K562 (cell line): ENCODE results near the gene KCNK4. TPM values are rescaled to one million over a fixed set of nuclear protein-coding genes. Genes with fewer than 3 reads are reported as not detected.

ENCODE experiments used
- ATF7 ChIP-seq: fragments of 450-650 bp; IDR thresholded peaks from 2 replicates; pipeline ENCODE4 v1.7.1; 2014; ENCODE audit warnings: mild to moderate bottlenecking, moderate library complexity
- CBFB ChIP-seq: sonication (generic); formaldehyde crosslinking; IDR thresholded peaks from 2 replicates; pipeline ENCODE4 v1.4.0; 2020; ENCODE audit warnings: mild to moderate bottlenecking, missing genetic modification reagents
- FOXM1 ChIP-seq, 2 experiments: fragments of 450-650 bp in 1 of 2; sonication (generic) in 1 of 2; formaldehyde crosslinking in 1 of 2; IDR thresholded peaks; 2 replicates each; pipeline versions ENCODE4 v1.6.1 to v1.9.0; 2017 to 2022; ENCODE audit warnings: low read depth in 2 of 2, mild to moderate bottlenecking in 2 of 2, missing genetic modification reagents in 1 of 2, moderate library complexity in 1 of 2
- HNRNPL ChIP-seq: fragments of 200-400 bp; formaldehyde crosslinking; IDR thresholded peaks from 2 replicates; pipeline ENCODE4 v1.6.1; 2017; ENCODE audit warnings: low read depth, mild to moderate bottlenecking, low read length
- KAT2B ChIP-seq: IDR thresholded peaks from one replicate; pipeline ENCODE4 v1.6.1; 2012; ENCODE audit warnings: low read depth, mild to moderate bottlenecking, control low read depth, inconsistent platforms, low read length, moderate library complexity
- NCOA6 ChIP-seq: fragments of 450-650 bp; IDR thresholded peaks from 2 replicates; pipeline ENCODE4 v1.6.1; 2017; ENCODE audit warnings: mild to moderate bottlenecking
- POLR2AphosphoS2 ChIP-seq: IDR thresholded peaks from 2 replicates; pipeline ENCODE4 v1.6.1; 2012; ENCODE audit warnings: low read length, improper control_type of control experiment
- POLR2G ChIP-seq: fragments of 200-400 bp; formaldehyde crosslinking; IDR thresholded peaks from 2 replicates; pipeline ENCODE4 v1.6.1; 2017; ENCODE audit warnings: low read depth, mild to moderate bottlenecking, antibody characterized with exemption, low read length, moderate library complexity
- PURB ChIP-seq: sonication (generic); formaldehyde crosslinking; IDR thresholded peaks from 2 replicates; pipeline ENCODE4 v1.9.0; 2021; ENCODE audit warnings: low read depth, mild to moderate bottlenecking, missing genetic modification reagents
- RAD51 ChIP-seq: fragments of 450-650 bp; IDR thresholded peaks from 2 replicates; pipeline ENCODE4 v1.7.1; 2016; ENCODE audit warnings: low read depth, mild to moderate bottlenecking, borderline replicate concordance
- TEAD4 ChIP-seq, 2 experiments: sonication (generic) in 1 of 2; formaldehyde crosslinking in 1 of 2; IDR thresholded peaks; 2 replicates each; pipeline versions ENCODE4 v1.6.1 to v1.8.0; 2012 to 2022; ENCODE audit warnings: borderline replicate concordance in 1 of 2, inconsistent platforms in 1 of 2, low read length in 1 of 2, mild to moderate bottlenecking in 1 of 2, missing genetic modification reagents in 1 of 2
- ZKSCAN1 ChIP-seq: fragments of 150-350 bp; IDR thresholded peaks from 2 replicates; pipeline ENCODE4 v1.6.1; 2016; ENCODE audit warnings: low read depth, low read length
- ZNF586 ChIP-seq: fragments of 450-650 bp; formaldehyde crosslinking; conservative IDR thresholded peaks from 2 replicates; pipeline ENCODE4 v1.4.0; 2020; ENCODE audit warnings: mild to moderate bottlenecking, moderate library complexity
- polyA plus RNA-seq, 8 experiments: library from polyadenylated mRNA; depleted of rRNA in 4 of 8; stranded (reverse) in 5 of 8; unstranded in 3 of 8; fragments of >200 nt; fragmentation: Nextera tagmentation in 2 of 8; fragmentation: Illumina TruSeq in 1 of 8; extraction: Ambion mirVana in 2 of 8; extraction: Trizol in 1 of 8; gene quantifications; 2 replicates each; pipeline versions ENCODE4 v1.2.1 to v1.2.3, GENCODE V29; 2011 to 2014; ENCODE audit warnings: inconsistent platforms in 1 of 8, missing spikeins in 1 of 8
- total RNA-seq, 7 experiments: library from RNA; depleted of rRNA in 6 of 7; stranded (reverse); fragments of >200 nt in 6 of 7; fragmentation: Illumina TruSeq in 2 of 7; extraction: Trizol in 2 of 7; gene quantifications; 2 replicates each; pipeline versions ENCODE4 v1.2.1 to v1.2.3, GENCODE V29; 2011 to 2021; ENCODE audit warnings: low replicate concordance in 1 of 7
- TF ChIP-seq, protein P1 (sequence below): sonication (generic); formaldehyde crosslinking; IDR thresholded peaks from 2 replicates; pipeline ENCODE4 v1.8.1; 2023; ENCODE audit warnings: mild to moderate bottlenecking, missing genetic modification reagents
- TF ChIP-seq, protein P2 (sequence below): sonication (generic); formaldehyde crosslinking; IDR thresholded peaks from 2 replicates; pipeline ENCODE4 v1.9.0; 2022; ENCODE audit warnings: mild to moderate bottlenecking, missing genetic modification reagents
- TF ChIP-seq, protein P3 (sequence below), 2 experiments: fragments of 450-650 bp; IDR thresholded peaks; 2 replicates each; pipeline ENCODE4 v1.6.1; 2018; ENCODE audit warnings: mild to moderate bottlenecking in 2 of 2, low read depth in 1 of 2; ENCODE audit not compliant: partially characterized antibody in 2 of 2
- TF ChIP-seq, protein P4 (sequence below), 2 experiments: fragments of 450-650 bp; conservative IDR thresholded peaks; 2 replicates each; pipeline ENCODE4 v1.6.1; 2017; ENCODE audit warnings: mild to moderate bottlenecking in 2 of 2, moderate library complexity in 2 of 2

KCNK4 gene
- total and polyA plus RNA-seq, 9 of the 15 experiments (the other 6 are each of a cell fraction or from before 2014, with no cell fraction given): not detected

DNA sequence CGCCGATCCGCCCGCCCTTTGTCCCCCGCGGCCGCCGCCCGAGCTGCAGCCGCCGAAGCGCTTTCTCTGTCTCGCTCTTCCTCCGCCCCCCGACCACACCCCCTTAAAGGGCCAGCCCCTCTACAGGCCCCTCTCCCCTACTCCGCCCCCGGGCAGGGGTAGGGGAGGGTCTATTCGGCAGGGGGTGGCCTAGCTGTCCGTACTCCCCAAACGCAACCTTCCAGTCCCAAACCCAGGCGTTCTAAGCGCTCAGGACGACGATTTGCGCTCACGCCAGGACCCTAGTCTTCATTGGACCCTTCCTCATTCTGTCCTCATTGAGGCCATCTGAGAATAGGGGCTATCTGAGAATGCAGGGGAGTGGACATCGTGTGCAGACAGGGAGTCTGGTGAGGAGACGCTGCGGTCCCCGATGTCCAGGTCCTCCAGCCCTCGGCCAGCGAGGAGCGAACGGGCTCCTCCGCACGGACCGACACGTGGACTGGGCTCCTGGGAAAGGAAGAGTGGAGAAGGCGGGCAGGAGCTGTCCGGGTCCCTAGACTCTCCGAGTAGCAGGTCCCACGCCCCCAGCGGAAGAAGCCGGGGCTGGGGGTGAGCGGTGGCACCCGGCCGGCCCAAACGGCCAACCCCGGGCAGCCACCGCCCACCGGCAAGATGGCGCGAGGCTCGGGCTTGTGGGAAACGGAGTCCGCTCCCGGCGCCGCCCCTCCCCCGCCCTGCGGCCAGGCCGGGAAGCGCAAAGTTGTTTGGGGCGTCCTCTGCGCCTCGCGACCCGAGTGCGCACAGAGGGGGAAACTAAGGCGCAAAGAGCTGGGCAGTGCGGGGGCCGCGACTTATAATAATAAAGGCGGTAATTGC, 44.0 kb upstream of the KCNK4 start, which contains the start of gene PPP1R14B (continued):
- TF ChIP-seq POLR2G (peak; percentile 89), ATF7 (peak; percentile 65; the same call in 1 of the 2 replicates), RAD51 (no peak), CBFB (peak; percentile 94), ZKSCAN1 (0 out of 2 replicates have a peak, but pooled peaks have one; percentile 8), FOXM1 (IDR thresholded peaks at IDR 0.05; ENCODE audit: low read depth) (peak; percentile 23; the same call in 1 of the 2 replicates), FOXM1 (CRISPR knock-in tag; IDR thresholded peaks at IDR 0.05; ENCODE audit: low read depth) (0 out of 2 replicates have a peak, but pooled peaks have one; percentile 48), POLR2AphosphoS2 (no peak), PURB (CRISPR knock-in tag) (no peak), TEAD4 (IDR thresholded peaks at IDR 0.05; ENCODE audit: low read length) (no peak), TEAD4 (CRISPR knock-in tag; IDR thresholded peaks at IDR 0.05; ENCODE audit: borderline replicate concordance) (no peak), KAT2B (no peak), NCOA6 (no peak), HNRNPL (peak; percentile 96), ZNF586 (no peak)
- TF ChIP-seq, protein P1, sequence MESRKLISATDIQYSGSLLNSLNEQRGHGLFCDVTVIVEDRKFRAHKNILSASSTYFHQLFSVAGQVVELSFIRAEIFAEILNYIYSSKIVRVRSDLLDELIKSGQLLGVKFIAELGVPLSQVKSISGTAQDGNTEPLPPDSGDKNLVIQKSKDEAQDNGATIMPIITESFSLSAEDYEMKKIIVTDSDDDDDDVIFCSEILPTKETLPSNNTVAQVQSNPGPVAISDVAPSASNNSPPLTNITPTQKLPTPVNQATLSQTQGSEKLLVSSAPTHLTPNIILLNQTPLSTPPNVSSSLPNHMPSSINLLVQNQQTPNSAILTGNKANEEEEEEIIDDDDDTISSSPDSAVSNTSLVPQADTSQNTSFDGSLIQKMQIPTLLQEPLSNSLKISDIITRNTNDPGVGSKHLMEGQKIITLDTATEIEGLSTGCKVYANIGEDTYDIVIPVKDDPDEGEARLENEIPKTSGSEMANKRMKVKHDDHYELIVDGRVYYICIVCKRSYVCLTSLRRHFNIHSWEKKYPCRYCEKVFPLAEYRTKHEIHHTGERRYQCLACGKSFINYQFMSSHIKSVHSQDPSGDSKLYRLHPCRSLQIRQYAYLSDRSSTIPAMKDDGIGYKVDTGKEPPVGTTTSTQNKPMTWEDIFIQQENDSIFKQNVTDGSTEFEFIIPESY: peak; percentile 42; the same call in 1 of the 2 replicates
- TF ChIP-seq, protein P2, sequence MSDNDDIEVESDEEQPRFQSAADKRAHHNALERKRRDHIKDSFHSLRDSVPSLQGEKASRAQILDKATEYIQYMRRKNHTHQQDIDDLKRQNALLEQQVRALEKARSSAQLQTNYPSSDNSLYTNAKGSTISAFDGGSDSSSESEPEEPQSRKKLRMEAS (CRISPR knock-in tag): peak; percentile 97
- TF ChIP-seq, protein P3, sequence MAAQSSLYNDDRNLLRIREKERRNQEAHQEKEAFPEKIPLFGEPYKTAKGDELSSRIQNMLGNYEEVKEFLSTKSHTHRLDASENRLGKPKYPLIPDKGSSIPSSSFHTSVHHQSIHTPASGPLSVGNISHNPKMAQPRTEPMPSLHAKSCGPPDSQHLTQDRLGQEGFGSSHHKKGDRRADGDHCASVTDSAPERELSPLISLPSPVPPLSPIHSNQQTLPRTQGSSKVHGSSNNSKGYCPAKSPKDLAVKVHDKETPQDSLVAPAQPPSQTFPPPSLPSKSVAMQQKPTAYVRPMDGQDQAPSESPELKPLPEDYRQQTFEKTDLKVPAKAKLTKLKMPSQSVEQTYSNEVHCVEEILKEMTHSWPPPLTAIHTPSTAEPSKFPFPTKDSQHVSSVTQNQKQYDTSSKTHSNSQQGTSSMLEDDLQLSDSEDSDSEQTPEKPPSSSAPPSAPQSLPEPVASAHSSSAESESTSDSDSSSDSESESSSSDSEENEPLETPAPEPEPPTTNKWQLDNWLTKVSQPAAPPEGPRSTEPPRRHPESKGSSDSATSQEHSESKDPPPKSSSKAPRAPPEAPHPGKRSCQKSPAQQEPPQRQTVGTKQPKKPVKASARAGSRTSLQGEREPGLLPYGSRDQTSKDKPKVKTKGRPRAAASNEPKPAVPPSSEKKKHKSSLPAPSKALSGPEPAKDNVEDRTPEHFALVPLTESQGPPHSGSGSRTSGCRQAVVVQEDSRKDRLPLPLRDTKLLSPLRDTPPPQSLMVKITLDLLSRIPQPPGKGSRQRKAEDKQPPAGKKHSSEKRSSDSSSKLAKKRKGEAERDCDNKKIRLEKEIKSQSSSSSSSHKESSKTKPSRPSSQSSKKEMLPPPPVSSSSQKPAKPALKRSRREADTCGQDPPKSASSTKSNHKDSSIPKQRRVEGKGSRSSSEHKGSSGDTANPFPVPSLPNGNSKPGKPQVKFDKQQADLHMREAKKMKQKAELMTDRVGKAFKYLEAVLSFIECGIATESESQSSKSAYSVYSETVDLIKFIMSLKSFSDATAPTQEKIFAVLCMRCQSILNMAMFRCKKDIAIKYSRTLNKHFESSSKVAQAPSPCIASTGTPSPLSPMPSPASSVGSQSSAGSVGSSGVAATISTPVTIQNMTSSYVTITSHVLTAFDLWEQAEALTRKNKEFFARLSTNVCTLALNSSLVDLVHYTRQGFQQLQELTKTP (IDR thresholded peaks at IDR 0.05; ENCODE audit: low read depth in 1 of 2, partially characterized antibody in 2 of 2): peak in 1 of 2 experiments; percentile 53
- TF ChIP-seq, protein P4, sequence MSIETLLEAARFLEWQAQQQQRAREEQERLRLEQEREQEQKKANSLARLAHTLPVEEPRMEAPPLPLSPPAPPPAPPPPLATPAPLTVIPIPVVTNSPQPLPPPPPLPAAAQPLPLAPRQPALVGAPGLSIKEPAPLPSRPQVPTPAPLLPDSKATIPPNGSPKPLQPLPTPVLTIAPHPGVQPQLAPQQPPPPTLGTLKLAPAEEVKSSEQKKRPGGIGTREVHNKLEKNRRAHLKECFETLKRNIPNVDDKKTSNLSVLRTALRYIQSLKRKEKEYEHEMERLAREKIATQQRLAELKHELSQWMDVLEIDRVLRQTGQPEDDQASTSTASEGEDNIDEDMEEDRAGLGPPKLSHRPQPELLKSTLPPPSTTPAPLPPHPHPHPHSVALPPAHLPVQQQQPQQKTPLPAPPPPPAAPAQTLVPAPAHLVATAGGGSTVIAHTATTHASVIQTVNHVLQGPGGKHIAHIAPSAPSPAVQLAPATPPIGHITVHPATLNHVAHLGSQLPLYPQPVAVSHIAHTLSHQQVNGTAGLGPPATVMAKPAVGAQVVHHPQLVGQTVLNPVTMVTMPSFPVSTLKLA (conservative IDR thresholded peaks at IDR 0.05): peak; percentile 94 to 96
